ENCODE data around the gene BPI.
A peak's percentile ranks its signal among the peaks of the same experiment; 100 is the strongest.

BPI gene

GRCh38 chr20:38383147-38383546 is 79.2 kb downstream of the BPI start:
- Histone ChIP-seq H3K4me3 (ENCODE audit: low read depth, low read length, poor library complexity, severe bottlenecking) (no peak overlapping the region), H3K36me3 (ENCODE audit: insufficient read depth, low read length) (no peaks in the 10 kb centered on the region), H3F3A (ENCODE audit: insufficient read depth, low read length) (no peaks in the 10 kb centered on the region), H2AFZ (ENCODE audit: low read length) (no peak overlapping the region), H3K9me2 (ENCODE audit: low read depth, low read length) (no peaks in the 10 kb centered on the region), H3K9ac (ENCODE audit: low read length) (no peak overlapping the region), H3K4me1 (ENCODE audit: insufficient read depth, low read length, severe bottlenecking) (no peaks in the 10 kb centered on the region), H3K4me2 (ENCODE audit: low read length) (no peak overlapping the region), H3K27me3 (ENCODE audit: insufficient read depth, low read length) (peaks cover 7% of the 10 kb centered on the region; the same call in 1 of the 2 replicates), H4K20me1 (ENCODE audit: insufficient read depth, low read length) (no peaks in the 10 kb centered on the region), H3K79me2 (ENCODE audit: insufficient read depth, low read length) (no peaks in the 10 kb centered on the region), H3K9me3 (ENCODE audit: low read length) (peaks cover 3% of the 10 kb centered on the region; the same call in 1 of the 2 replicates), H3K27ac (ENCODE audit: low read depth, low read length, poor library complexity, severe bottlenecking) (no peak overlapping the region)
- TF ChIP-seq EZH2 (IDR thresholded peaks at IDR 0.05; ENCODE audit: borderline replicate concordance, low read length): no peak
- TF ChIP-seq CTCF (IDR thresholded peaks at IDR 0.05; ENCODE audit: low read length): no peak

DNA sequence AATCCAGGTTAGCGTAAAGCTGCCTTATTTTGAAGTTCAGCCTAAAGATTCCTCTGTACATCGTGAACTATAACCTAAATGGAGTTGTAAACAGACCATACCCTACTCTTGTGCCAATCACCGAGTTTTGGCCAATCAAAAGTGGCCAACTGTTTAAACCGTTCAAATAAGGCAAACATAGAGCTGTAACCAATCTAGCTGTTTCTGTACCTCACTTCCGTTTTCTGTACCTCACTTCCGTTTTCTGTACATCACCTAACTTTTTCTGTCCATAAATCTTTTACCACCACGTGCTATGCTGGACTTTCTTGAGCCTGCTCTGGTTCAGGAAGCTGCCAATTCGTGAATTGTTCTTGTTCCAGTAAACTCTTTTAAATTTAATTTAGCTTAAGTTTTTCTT is 82.0 kb downstream of the BPI start:
- no peaks in the 10 kb centered on the region for H3K9me2 ChIP-seq (ENCODE audit: low read depth, low read length)
- peaks cover 7% of the 10 kb centered on the region; the same call in 1 of the 2 replicates for H3K27me3 ChIP-seq (ENCODE audit: insufficient read depth, low read length)
- no peaks in the 10 kb centered on the region for H3K36me3 ChIP-seq (ENCODE audit: insufficient read depth, low read length)
- peaks cover 6% of the 10 kb centered on the region; the same call in 1 of the 2 replicates for H3K9me3 ChIP-seq (ENCODE audit: low read length)
- no peak overlapping the region for H3K4me3 ChIP-seq (ENCODE audit: low read depth, low read length, poor library complexity, severe bottlenecking)
- H3F3A ChIP-seq (ENCODE audit: insufficient read depth, low read length): no peaks in the 10 kb centered on the region
- no peak overlapping the region for H3K9ac ChIP-seq (ENCODE audit: low read length)
- H3K79me2 ChIP-seq (ENCODE audit: insufficient read depth, low read length): no peaks in the 10 kb centered on the region
- H3K4me1 ChIP-seq (ENCODE audit: insufficient read depth, low read length, severe bottlenecking): no peaks in the 10 kb centered on the region
- TF ChIP-seq CTCF (IDR thresholded peaks at IDR 0.05; ENCODE audit: low read length) (no peak), EZH2 (IDR thresholded peaks at IDR 0.05; ENCODE audit: borderline replicate concordance, low read length) (no peak)
- H2AFZ ChIP-seq (ENCODE audit: low read length): peak overlapping the region; percentile 64; the same call in 1 of the 2 replicates
- no peak overlapping the region for H3K27ac ChIP-seq (ENCODE audit: low read depth, low read length, poor library complexity, severe bottlenecking)
- no peaks in the 10 kb centered on the region for H4K20me1 ChIP-seq (ENCODE audit: insufficient read depth, low read length)
- no peak overlapping the region for H3K4me2 ChIP-seq (ENCODE audit: low read length)

- Histone ChIP-seq H3K4me3 (ENCODE audit: low read depth, low read length, poor library complexity, severe bottlenecking) (no peak overlapping the region), H2AFZ (ENCODE audit: low read length) (no peak overlapping the region), H3F3A (ENCODE audit: insufficient read depth, low read length) (no peaks in the 10 kb centered on the region), H3K27me3 (ENCODE audit: insufficient read depth, low read length) (peaks cover 7% of the 10 kb centered on the region; the same call in 1 of the 2 replicates), H3K4me1 (ENCODE audit: insufficient read depth, low read length, severe bottlenecking) (no peaks in the 10 kb centered on the region), H3K79me2 (ENCODE audit: insufficient read depth, low read length) (no peaks in the 10 kb centered on the region), H4K20me1 (ENCODE audit: insufficient read depth, low read length) (no peaks in the 10 kb centered on the region), H3K9me3 (ENCODE audit: low read length) (peaks cover 6% of the 10 kb centered on the region; the same call in 1 of the 2 replicates), H3K9ac (ENCODE audit: low read length) (no peak overlapping the region), H3K36me3 (ENCODE audit: insufficient read depth, low read length) (no peaks in the 10 kb centered on the region), H3K27ac (ENCODE audit: low read depth, low read length, poor library complexity, severe bottlenecking) (no peak overlapping the region), H3K9me2 (ENCODE audit: low read depth, low read length) (no peaks in the 10 kb centered on the region), H3K4me2 (ENCODE audit: low read length) (no peak overlapping the region)
- TF ChIP-seq CTCF (IDR thresholded peaks at IDR 0.05; ENCODE audit: low read length): no peak
- no peak for TF ChIP-seq EZH2 (IDR thresholded peaks at IDR 0.05; ENCODE audit: borderline replicate concordance, low read length)
Measured at GRCh38 chr20:38386851-38387250, 82.9 kb downstream of the BPI start.
